Measurements from ENCODE around the gene PHF21B. TPM values are rescaled to one million over a fixed set of nuclear protein-coding genes. Genes with fewer than 3 reads are reported as not detected.

Gene PHF21B
- total RNA-seq, 1 experiment from 2014 or later, result 5.9 TPM

DNA sequence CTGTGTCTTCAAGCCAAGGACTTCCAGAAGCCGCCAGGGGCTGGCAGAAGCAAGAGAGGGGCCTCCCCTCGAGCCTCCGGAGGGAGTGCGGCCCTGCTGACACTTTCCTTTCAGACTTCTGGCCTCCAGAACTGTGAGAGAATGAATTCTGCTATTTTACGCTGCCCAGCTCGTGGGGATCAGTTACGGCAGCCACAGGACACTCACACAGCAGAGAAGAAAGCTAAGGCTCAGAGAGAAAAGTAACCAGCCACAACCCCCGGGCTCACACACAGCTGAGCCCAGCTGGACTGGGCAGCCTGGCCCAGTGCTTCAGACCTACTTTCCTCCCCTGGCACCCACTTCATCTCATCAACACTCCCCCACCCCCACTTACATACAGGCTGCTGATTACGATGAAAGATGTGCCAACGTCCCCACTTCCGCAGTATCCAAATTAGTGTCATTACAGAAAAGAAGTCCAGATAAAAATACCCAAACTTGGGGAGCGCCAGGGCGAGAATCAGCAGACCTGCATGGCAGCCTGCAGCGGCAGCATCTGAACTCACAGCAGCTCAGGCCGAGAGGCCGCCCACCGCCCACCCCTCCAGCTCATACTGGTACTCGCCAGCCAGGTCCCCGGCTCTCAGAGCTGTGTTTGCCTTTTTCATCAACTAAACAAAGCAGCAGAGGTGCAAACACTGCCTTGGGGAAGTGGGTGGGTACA is 15.3 kb downstream of the PHF21B start:
- H4K20me1 ChIP-seq (ENCODE audit: insufficient read depth, low read depth, low read length), result no peaks in the 10 kb centered on the region; the same call in 1 of the 2 replicates
- no peaks in the 10 kb centered on the region for H3K9me2 ChIP-seq (replicated peaks; ENCODE audit: insufficient read depth, low read length)
- no peaks in the 10 kb centered on the region for H3K27me3 ChIP-seq (ENCODE audit: low read length)
- H3K4me1 ChIP-seq (ENCODE audit: low read length), result peaks cover 6% of the 10 kb centered on the region
- no peaks in the 10 kb centered on the region for H3K9me3 ChIP-seq (ENCODE audit: low read length)
- H2AFZ ChIP-seq (ENCODE audit: low read length), result no peak overlapping the region
- H3K4me3 ChIP-seq (ENCODE audit: low read length), result no peak overlapping the region
- H3K36me3 ChIP-seq (ENCODE audit: insufficient read depth, low read length), result no peaks in the 10 kb centered on the region
- H3K79me2 ChIP-seq (ENCODE audit: low read length), result peaks cover 74% of the 10 kb centered on the region
- H3K4me2 ChIP-seq (ENCODE audit: low read depth, low read length, poor library complexity, severe bottlenecking), result no peak overlapping the region
- no peak overlapping the region for H3K9ac ChIP-seq (ENCODE audit: low read length)
- H3K27ac ChIP-seq (ENCODE audit: low read length), result no peak overlapping the region
- DNase-seq, result no peak

- H4K20me1 ChIP-seq (ENCODE audit: insufficient read depth, low read depth, low read length), result no peaks in the 10 kb centered on the region; the same call in 1 of the 2 replicates
- H3K79me2 ChIP-seq (ENCODE audit: low read length), result peaks cover 73% of the 10 kb centered on the region
- no peak overlapping the region for H3K9ac ChIP-seq (ENCODE audit: low read length)
- H3K27ac ChIP-seq (ENCODE audit: low read length), result no peak overlapping the region
- H3K4me1 ChIP-seq (ENCODE audit: low read length), result peaks cover 6% of the 10 kb centered on the region
- H2AFZ ChIP-seq (ENCODE audit: low read length), result no peak overlapping the region
- H3K4me3 ChIP-seq (ENCODE audit: low read length), result no peak overlapping the region
- H3K9me2 ChIP-seq (replicated peaks; ENCODE audit: insufficient read depth, low read length), result no peaks in the 10 kb centered on the region
- no peak for DNase-seq
- no peak overlapping the region for H3K4me2 ChIP-seq (ENCODE audit: low read depth, low read length, poor library complexity, severe bottlenecking)
- H3K27me3 ChIP-seq (ENCODE audit: low read length), result no peaks in the 10 kb centered on the region
- no peaks in the 10 kb centered on the region for H3K9me3 ChIP-seq (ENCODE audit: low read length)
- no peaks in the 10 kb centered on the region for H3K36me3 ChIP-seq (ENCODE audit: insufficient read depth, low read length)
These were observed 17.6 kb downstream of the PHF21B start for GRCh38 chr22:44992166-44992565.

GRCh38 chr22:44991218-44991617 is 18.6 kb downstream of the PHF21B start:
- peaks cover 73% of the 10 kb centered on the region for H3K79me2 ChIP-seq (ENCODE audit: low read length)
- H3K9me3 ChIP-seq (ENCODE audit: low read length), result no peaks in the 10 kb centered on the region
- DNase-seq, result no peak
- H3K36me3 ChIP-seq (ENCODE audit: insufficient read depth, low read length), result no peaks in the 10 kb centered on the region
- H2AFZ ChIP-seq (ENCODE audit: low read length), result no peak overlapping the region
- H3K4me1 ChIP-seq (ENCODE audit: low read length), result peaks cover 6% of the 10 kb centered on the region
- H3K4me2 ChIP-seq (ENCODE audit: low read depth, low read length, poor library complexity, severe bottlenecking), result no peak overlapping the region
- no peak overlapping the region for H3K27ac ChIP-seq (ENCODE audit: low read length)
- H3K9me2 ChIP-seq (replicated peaks; ENCODE audit: insufficient read depth, low read length), result no peaks in the 10 kb centered on the region
- no peak overlapping the region for H3K4me3 ChIP-seq (ENCODE audit: low read length)
- H3K9ac ChIP-seq (ENCODE audit: low read length), result no peak overlapping the region
- no peaks in the 10 kb centered on the region; the same call in 1 of the 2 replicates for H4K20me1 ChIP-seq (ENCODE audit: insufficient read depth, low read depth, low read length)
- no peaks in the 10 kb centered on the region for H3K27me3 ChIP-seq (ENCODE audit: low read length)

GRCh38 chr22:44990810-44991209 is 19.0 kb downstream of the PHF21B start:
- H4K20me1 ChIP-seq (ENCODE audit: insufficient read depth, low read depth, low read length), result no peaks in the 10 kb centered on the region; the same call in 1 of the 2 replicates
- DNase-seq, result no peak
- no peak overlapping the region for H3K4me3 ChIP-seq (ENCODE audit: low read length)
- H3K4me2 ChIP-seq (ENCODE audit: low read depth, low read length, poor library complexity, severe bottlenecking), result no peak overlapping the region
- no peaks in the 10 kb centered on the region for H3K27me3 ChIP-seq (ENCODE audit: low read length)
- H3K36me3 ChIP-seq (ENCODE audit: insufficient read depth, low read length), result no peaks in the 10 kb centered on the region; the same call in 1 of the 2 replicates
- no peaks in the 10 kb centered on the region for H3K9me3 ChIP-seq (ENCODE audit: low read length)
- no peak overlapping the region for H3K9ac ChIP-seq (ENCODE audit: low read length)
- H3K9me2 ChIP-seq (replicated peaks; ENCODE audit: insufficient read depth, low read length), result no peaks in the 10 kb centered on the region
- no peak overlapping the region for H2AFZ ChIP-seq (ENCODE audit: low read length)
- H3K79me2 ChIP-seq (ENCODE audit: low read length), result peaks cover 74% of the 10 kb centered on the region
- H3K27ac ChIP-seq (ENCODE audit: low read length), result no peak overlapping the region
- H3K4me1 ChIP-seq (ENCODE audit: low read length), result peaks cover 6% of the 10 kb centered on the region

- Histone ChIP-seq H3K36me3 (ENCODE audit: insufficient read depth, low read length) (no peaks in the 10 kb centered on the region; the same call in 1 of the 2 replicates), H3K79me2 (ENCODE audit: low read length) (peaks cover 78% of the 10 kb centered on the region), H2AFZ (ENCODE audit: low read length) (no peak overlapping the region), H3K4me1 (ENCODE audit: low read length) (peaks cover 6% of the 10 kb centered on the region), H3K4me3 (ENCODE audit: low read length) (no peak overlapping the region), H3K9ac (ENCODE audit: low read length) (no peak overlapping the region), H3K27ac (ENCODE audit: low read length) (no peak overlapping the region), H4K20me1 (ENCODE audit: insufficient read depth, low read depth, low read length) (no peaks in the 10 kb centered on the region; the same call in 1 of the 2 replicates), H3K9me3 (ENCODE audit: low read length) (no peaks in the 10 kb centered on the region), H3K9me2 (replicated peaks; ENCODE audit: insufficient read depth, low read length) (no peaks in the 10 kb centered on the region), H3K4me2 (ENCODE audit: low read depth, low read length, poor library complexity, severe bottlenecking) (no peak overlapping the region), H3K27me3 (ENCODE audit: low read length) (no peaks in the 10 kb centered on the region)
- DNase-seq, result no peak
These were observed 19.5 kb downstream of the PHF21B start for GRCh38 chr22:44990328-44990727.

DNA sequence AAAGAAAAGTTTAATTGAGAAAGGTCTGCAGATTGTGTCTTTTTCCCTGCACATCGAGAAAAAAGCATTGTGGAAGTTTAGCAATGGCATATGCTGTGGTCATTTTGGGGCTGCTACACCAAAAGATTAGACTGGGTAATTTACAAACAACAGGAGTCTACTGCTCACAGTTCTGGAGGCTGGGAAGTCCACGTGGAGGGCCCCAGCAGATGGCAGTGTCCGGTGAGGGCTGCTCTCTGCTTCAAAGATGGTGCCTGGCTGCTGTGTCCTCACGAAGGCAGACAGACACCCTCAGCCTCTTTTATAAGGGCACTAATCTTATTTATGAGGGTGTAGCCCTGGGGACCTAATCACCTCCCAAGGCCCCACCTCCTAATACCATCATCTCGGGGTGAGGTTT is 21.1 kb downstream of the PHF21B start:
- H3K9ac ChIP-seq (ENCODE audit: low read length), result no peak overlapping the region
- no peak overlapping the region for H3K27ac ChIP-seq (ENCODE audit: low read length)
- H3K27me3 ChIP-seq (ENCODE audit: low read length), result no peaks in the 10 kb centered on the region
- H3K9me2 ChIP-seq (replicated peaks; ENCODE audit: insufficient read depth, low read length), result no peaks in the 10 kb centered on the region
- H3K36me3 ChIP-seq (ENCODE audit: insufficient read depth, low read length), result no peaks in the 10 kb centered on the region; the same call in 1 of the 2 replicates
- no peak overlapping the region for H2AFZ ChIP-seq (ENCODE audit: low read length)
- H3K4me2 ChIP-seq (ENCODE audit: low read depth, low read length, poor library complexity, severe bottlenecking), result no peak overlapping the region
- H3K79me2 ChIP-seq (ENCODE audit: low read length), result peaks cover 79% of the 10 kb centered on the region
- no peaks in the 10 kb centered on the region for H4K20me1 ChIP-seq (ENCODE audit: insufficient read depth, low read depth, low read length)
- no peaks in the 10 kb centered on the region for H3K9me3 ChIP-seq (ENCODE audit: low read length)
- no peak for DNase-seq
- H3K4me1 ChIP-seq (ENCODE audit: low read length), result peaks cover 4% of the 10 kb centered on the region
- no peak overlapping the region for H3K4me3 ChIP-seq (ENCODE audit: low read length)

DNA sequence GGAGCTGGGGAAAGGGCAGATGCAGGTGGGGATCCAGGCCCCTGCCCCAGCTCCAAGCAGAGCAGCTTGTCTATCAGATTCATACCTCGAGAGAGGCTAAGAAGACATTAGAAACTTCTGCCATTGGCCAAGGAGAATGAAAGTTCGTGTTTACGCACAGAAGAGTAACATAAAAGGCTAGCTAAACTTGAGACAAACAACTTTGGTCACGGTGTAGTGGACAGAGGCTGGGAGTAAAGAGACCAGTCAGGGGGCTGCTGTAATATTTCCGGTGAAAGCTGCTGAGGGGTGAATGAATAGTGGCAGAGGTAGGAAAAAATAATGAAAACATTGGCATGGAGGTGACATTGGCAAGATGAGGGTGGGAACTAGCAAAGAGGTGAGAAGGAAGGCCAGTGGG is 22.9 kb downstream of the PHF21B start:
- Histone ChIP-seq H3K9me2 (replicated peaks; ENCODE audit: insufficient read depth, low read length) (no peaks in the 10 kb centered on the region), H4K20me1 (ENCODE audit: insufficient read depth, low read depth, low read length) (no peaks in the 10 kb centered on the region), H2AFZ (ENCODE audit: low read length) (no peak overlapping the region), H3K9me3 (ENCODE audit: low read length) (no peaks in the 10 kb centered on the region), H3K79me2 (ENCODE audit: low read length) (peaks cover 84% of the 10 kb centered on the region), H3K9ac (ENCODE audit: low read length) (no peak overlapping the region), H3K4me2 (ENCODE audit: low read depth, low read length, poor library complexity, severe bottlenecking) (no peak overlapping the region), H3K27ac (ENCODE audit: low read length) (no peak overlapping the region), H3K36me3 (ENCODE audit: insufficient read depth, low read length) (no peaks in the 10 kb centered on the region; the same call in 1 of the 2 replicates), H3K4me3 (ENCODE audit: low read length) (no peak overlapping the region), H3K27me3 (ENCODE audit: low read length) (no peaks in the 10 kb centered on the region), H3K4me1 (ENCODE audit: low read length) (peaks cover 11% of the 10 kb centered on the region)
- DNase-seq, result no peak

GRCh38 chr22:44985906-44986527 is 23.8 kb downstream of the PHF21B start:
- Histone ChIP-seq H3K27me3 (ENCODE audit: low read length) (no peaks in the 10 kb centered on the region), H2AFZ (ENCODE audit: low read length) (no peak overlapping the region), H3K27ac (ENCODE audit: low read length) (no peak overlapping the region), H3K36me3 (ENCODE audit: insufficient read depth, low read length) (no peaks in the 10 kb centered on the region; the same call in 1 of the 2 replicates), H3K9me2 (replicated peaks; ENCODE audit: insufficient read depth, low read length) (no peaks in the 10 kb centered on the region), H3K79me2 (ENCODE audit: low read length) (peaks cover 84% of the 10 kb centered on the region), H3K9me3 (ENCODE audit: low read length) (no peaks in the 10 kb centered on the region), H3K4me3 (ENCODE audit: low read length) (no peak overlapping the region), H3K4me1 (ENCODE audit: low read length) (peaks cover 11% of the 10 kb centered on the region), H3K4me2 (ENCODE audit: low read depth, low read length, poor library complexity, severe bottlenecking) (no peak overlapping the region), H3K9ac (ENCODE audit: low read length) (no peak overlapping the region), H4K20me1 (ENCODE audit: insufficient read depth, low read depth, low read length) (no peaks in the 10 kb centered on the region)
- no peak for DNase-seq
